ENCODE data around the gene IRX4.

The IRX4 gene

DNA sequence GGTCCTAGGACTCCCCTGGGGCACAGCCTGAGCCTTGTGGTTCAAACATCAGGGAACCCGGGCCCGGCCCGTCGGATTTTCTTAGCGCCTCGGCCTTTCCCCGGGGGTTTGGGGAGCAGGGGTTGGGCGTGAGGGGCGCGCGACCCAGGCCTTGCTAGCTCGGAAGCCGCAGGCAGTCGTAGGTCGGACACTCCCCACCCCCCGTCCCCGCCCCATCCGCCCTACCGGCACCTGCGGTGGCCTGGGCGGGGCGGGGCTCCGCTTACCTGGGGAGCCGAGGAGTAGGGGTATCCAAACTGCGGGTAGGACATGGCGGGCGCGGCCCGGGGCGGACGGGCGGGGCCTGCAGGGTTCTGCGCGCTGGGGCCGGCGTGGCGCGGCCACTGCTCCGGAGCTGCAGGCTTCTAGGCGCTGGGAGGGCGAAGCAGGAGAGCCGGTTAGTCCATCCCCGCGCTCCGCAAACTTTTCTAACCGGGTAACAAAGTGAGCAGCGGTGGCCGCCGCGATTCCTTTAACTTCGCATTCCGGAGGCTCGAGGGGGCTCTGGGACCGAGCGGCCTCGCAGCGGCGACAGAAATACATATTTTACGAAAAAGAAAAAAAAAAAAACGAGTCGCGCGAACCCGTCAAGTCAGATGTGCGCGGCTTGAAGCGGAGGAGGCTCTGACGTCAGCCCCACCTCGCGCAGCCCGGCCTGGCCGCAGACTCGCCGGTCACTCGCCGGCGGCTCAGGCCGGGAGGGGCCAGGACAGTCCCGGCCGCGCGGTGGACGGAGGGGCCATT is at the start of gene IRX4:
TSS of gene IRX4 (minus strand) at position 589 of the 783 bp plus-strand sequence. CDS start at position 311, 278 bp downstream.
- no peak for DNase-seq

DNA sequence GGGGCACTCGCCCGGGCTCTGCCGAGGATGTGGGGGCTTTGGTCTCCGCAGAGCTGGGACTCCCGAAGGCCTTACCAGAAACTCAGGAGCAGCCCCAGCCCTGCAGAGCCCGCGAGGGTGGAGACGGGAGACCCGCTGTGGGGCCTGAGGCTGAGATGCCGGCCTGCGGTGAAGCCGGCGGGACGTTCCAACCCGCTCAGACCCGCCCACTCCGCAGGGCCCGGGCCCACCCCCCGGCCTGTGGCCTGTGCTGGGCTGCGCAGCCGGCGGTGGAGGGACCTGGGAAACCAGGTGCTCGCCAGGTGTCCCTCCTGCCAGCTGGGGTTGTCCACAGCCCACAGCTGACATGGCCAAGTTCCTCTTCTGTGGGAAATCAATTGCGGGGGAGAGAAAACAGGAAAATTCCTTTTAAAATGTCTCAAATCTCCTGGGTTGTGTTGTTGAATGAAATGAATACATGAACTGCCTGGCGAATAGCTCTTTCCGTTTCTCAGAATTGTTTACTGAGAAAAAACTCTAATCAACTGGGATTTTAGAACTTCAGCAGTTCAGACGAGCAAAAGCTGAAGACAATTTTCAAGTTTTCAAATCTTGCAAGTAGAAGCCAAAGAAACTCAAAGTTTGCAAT is 49.0 kb upstream of the IRX4 start:
- DNase-seq: no peak

DNA sequence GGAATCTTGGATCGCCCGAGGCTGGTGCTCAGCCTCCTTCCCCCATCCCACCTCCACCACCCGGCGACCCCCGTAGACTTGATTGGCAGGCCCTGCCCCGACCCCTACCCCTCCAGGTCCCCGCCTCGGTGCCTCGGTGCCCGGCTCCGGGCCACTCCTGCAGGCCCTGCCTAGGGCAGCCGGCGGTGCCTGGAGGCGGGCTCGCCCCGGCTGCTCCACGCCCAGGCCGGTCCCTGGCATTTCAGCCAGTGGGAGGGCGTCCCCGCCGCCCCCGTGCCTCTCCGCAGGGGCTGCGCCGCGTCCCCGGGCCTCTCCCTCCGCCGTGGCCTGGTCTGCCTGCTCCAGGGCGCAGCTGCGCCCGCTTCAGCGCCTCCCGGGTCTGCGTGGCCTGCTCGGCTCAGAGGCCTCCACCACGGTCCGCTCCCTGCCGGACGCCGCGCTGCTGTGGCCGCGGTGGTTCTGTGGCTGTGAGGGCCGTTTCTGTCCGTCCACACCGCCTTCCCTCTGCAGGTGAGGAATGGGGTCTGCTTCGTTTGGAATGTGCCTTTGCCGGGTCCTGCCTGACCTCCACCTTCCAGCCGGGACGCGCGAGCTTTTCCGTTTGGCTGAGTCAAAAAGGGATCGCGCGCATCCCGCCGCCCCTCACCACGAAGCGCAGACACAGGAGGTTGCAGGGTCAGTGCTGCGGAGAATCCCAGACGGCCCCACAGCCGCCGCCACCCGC is 48.3 kb upstream of the IRX4 start:
- DNase-seq: no peak

DNA sequence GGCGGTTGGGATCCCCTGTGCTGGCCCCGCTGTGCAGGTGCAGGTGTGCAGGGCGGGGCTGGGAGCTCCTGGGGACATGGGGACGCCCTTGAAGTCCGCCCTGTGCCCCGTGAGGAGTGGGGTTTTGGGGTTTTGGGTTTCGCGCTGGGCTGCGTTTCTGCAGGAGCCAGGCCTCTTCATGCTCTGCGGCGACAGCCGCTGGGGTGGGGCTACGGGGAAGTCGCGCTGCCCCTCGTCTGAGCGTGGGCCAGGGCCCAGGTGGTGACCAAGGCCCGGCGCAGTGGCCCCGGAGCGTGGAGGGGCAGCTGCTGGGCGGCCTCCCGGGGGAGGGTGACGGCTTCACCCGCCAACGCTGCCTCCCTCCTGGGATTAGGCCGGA is 47.8 kb upstream of the IRX4 start:
- no peak for DNase-seq

DNA sequence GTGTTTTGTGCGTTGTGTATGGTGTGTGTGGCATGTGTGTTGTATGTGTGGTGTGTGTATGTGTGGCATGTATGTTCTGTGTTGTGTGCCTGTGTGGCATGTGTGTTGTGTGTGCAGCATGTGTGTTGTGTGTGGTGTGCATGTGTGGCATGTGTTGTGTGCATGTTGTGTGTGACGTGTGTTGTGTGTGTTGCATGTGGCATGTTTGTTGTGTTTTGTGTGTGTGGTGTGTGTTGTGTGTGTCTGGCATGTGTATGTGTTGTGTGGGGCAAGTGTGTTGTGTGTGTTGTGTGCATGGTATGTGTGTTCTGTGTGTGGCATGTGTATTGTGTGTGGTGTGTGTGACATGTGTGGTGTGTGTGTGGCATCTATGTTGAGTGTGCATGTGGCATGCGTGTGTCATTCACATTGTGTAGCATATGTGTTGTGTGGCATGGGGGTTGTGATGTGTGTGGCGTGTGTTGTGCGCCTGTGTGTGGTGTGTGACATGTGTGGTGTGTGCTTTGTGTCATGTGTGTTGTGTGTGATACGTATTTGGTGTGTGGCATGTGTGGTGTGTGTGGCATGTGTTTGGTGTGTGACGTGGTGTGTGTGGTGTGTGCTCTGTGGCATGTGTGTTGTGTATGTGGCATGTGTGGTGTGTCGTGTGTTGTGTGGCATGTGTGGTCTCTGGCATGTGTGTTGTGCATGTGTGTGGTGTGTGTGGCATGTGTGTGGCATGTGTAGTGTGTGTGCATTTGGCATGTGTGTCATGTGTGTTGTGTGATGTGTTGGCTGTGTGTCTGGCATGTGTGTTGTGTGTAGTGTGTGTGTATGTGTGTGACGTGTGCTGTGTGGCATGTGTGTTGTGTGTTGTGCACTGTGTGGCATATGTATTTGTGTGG is 46.6 kb upstream of the IRX4 start:
- no peak for DNase-seq

DNA sequence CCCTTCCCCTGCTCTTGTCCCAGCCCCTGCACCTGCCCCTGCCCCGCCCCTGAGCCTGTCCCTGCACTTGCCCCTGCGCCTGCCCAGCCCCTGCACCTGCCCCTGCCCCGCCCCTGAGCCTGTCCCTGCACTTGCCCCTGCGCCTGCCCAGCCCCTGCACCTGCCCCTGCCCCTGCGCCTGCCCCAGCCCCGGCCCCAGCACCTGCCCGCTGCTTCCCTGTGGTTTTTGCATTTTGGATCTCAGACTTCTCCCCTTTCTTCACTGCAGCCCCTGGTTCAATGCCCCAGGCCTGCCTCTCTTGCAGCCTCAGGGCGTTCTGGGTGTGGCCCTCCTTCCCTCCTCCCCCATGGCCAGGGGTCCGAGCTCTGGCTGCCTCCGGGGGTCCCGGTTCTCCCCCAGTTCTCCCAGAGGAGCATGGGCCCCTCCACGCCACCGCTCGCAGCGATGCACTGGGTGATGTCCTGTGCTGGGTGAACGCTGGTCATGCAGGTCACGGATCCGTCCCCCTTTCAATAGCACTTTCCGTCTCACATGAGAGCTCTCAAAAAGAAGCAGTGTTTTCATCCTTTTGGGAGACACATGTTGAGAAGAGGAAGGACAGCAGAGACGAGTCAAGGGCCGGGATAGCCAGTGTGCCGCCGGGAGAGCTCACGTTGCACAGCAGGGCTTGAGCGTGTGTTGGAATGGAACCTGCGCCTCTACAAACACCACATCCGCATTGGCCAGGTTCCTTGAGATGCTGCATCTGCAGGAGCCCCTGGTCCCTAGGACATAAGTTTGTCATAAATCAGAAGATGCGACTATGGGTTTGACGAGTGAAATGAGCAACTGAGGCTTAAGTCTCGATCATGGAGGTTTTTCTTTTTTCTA is 44.0 kb upstream of the IRX4 start:
- DNase-seq: no peak

DNA sequence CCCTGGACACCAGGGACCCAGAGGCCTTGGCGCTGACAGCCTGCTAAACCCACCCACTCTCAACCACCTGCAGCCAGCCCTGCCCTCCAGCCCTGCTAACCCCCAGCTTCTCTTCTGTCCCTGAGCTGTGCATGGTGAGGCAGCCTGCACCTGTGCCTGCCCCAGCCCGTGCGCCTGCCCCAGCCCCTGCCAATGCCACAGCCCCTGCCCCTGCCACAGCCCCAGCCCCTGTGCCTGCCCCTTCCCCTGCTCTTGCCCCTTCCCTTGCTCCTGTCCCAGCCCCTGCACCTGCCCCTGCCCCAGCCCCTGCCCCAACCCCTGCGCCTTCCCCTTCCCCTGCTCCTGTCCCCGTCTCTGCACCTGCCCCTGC is 43.3 kb upstream of the IRX4 start:
- no peak for DNase-seq

DNA sequence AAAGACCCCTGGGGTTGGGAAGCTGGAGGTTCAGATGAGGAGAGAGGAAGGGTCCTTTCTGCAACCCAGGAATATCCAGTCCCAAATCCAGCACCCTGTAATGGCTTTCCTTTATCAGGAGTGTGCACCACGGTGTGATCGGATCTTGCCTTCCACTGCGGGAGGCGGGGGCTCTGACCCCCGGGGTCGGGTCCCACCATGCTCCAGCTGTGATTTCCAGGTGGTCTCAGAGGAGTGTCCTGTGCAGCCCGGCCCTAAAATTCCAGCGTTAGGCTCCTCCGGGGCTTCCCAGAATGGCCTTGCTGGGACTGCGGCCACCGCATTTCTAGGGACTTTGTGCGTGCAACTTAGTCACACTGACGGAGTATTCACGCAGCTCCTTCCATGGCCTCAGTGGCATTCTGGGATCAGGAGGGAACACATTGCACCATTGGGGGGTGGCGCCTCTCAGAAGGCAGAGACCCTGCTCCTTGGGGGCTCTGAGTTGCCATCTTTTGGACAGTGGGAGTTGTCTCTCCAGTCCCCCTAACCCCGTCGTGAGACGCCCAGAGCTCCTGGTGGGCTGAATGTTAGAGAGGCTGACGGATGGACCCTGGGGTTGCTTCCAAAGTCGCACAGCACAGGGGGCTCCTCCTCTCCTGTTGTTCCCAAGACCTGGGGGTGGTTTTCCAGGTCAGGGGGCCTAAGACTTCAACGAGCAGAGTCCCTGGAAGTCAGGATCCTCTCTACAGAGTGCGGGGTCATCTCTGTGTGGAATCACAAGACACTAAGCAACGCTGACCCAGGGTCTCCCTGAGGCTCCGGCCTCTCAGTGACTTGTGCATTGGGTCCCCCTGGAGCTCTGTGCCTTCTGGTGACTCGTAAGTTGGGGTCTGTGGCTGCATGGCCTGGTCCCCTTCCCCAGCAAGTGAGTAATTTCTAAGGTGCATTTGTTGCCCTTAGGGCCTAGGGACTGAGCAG is 42.7 kb upstream of the IRX4 start:
- DNase-seq: no peak

DNA sequence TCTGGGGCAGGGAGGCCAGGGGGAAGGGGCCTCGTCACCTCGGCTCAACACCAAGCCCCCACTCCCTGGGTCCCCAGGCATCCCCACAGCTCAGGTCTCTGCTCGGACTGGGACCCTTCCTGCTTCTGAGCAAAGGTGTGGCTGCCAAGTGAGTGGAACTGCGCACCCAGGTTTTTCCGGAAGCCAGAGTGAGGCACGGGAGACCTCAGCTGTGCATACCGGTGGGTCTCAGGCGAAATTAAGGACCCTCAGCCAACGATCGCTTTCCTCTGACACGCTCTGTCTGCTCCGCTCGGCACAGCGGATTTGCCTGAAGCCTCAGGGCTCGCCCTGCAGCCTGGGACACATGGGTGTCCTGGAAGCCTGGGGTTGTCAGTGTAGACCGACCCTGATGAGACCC is 41.0 kb upstream of the IRX4 start:
- DNase-seq: no peak

DNA sequence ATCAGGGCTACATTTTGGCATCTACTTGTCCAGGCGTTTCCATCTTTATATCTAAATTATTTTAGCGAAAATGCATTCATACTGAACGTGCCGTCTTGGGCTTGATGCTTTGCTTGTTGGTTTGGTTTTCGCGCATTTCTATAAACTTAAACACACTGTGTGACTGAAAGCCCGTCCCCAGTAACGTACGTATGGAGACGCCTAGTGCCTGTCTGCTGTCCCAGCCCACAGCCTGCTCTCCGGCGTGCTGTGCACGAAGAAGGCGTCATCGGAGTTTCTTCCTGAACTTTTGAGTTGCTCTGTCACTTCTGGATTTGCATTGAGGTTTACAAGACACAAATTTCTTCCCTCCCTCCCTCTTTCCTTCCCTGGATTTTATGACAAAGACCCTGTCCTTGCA is 40.6 kb upstream of the IRX4 start:
- no peak for DNase-seq

DNA sequence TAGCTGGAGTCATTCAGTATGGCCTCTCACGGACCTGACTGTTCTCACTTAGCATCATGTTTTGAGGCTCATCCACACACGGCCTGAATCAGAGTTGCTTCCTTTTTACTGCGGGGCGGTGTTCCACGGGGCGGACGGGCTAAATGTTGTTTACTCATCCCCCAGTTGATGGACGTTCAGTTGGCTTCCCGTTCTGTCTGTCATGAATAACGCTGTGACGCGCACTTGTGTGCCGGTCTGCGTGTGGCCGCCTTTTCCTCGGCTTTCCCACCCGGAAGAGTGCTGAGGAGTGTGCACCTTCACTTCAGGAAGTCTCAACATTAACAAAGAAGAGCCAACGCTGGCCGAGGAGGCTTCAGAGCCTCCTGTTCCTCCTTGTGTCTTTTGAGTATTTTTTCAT is 39.0 kb upstream of the IRX4 start:
- no peak for DNase-seq

DNA sequence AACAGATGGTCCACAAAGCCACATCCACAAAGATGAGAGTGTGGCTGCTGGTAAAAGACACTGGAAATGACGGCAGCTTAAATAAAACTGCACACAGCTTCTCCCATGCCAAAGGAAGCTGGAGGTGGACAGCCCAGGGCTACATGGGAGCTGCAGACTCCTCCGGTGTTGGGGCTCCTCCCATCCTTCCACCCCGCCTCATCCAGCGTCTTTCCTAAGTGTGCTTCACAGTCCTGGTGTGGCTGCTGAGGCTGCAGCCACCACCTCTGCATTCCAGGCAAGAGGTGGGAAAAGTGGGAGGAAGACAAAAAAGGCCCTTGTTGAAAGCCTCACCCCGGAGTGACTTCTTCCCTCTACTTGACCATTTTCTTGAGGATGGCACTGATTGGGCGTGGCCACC is 37.0 kb upstream of the IRX4 start:
- no peak for DNase-seq

DNA sequence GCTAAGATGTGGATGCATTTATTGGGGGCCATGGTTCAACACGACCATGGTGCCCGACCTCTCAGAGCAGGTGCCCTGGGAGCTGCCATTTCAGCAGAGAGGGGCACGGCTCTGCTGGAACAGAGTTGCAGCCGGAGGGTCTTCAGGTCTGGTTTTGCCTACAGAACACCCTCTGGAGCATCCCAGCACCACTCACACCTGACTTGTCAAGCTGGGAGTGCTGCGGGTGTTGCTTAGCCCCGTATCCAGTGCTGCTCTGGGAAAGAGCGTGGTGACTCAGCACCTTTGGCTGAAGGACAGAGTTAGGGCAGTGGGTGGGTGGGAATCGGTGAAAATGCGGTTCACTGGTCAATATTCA is 36.5 kb upstream of the IRX4 start:
- no peak for DNase-seq

DNA sequence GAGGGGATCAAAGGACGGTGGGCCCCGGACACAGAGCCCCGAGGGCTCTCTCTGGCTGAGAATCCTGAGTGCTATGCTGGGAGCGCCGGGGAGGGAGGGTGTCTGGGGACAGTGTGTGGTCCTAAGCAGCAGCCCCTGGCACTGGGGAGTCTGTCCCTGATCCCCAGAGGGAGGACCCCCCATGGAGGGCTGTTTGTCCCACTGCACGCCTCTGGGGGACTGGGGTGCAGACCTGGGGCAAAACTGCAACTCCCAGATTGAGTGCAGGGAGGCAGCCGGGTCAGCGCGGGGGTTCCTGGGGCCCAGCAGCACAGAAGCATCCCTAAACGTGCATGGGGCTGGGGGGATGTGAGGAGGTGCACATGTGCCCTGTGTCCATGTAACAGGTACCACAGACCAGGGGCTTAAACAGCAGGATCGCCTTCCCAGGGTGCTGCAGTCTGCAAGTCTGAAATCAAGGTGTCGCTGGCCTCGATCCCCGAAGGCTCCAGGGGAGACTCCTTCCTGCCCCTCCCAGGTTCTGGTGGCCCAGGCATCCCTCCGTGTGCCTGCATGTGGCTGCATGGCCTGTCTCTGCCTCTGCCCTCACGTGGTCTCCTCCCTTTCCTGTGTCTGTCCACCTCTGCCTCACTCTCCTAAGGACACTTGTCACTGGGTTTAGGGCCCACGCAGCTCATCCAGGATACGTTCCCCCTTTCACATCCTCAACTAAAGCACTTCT is 35.9 kb upstream of the IRX4 start:
- DNase-seq: no peak

DNA sequence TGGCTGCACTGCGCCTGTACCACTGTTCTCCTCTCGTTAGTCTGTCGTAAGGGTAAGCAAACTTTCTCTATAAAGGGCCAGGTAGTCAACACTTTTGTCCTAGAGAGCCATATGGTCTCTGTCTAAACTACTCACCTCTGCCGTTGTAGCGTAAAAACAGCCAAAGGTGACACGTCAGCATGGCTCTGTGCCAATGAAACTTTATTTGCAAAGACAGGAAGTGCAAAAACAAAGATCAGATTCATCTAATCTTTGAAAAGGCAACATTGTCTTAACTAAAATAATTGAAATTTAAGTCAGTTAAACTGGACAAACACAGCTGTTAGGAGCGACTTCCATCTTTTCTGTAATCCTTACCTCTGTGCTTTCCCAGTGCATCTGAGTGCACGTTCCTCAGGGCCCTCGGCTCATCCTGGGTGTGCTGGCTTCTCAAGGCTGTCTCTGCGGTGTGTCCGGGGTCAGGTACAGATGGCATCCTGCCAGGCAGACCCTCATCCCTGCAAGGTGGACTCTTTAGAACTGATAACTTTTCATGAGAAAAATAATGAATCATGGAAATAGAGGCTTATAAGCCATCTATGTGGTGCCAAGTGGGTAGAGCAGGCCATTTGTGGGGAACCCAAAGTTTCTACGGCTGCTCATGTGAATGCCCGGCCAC is 35.2 kb upstream of the IRX4 start:
- no peak for DNase-seq

DNA sequence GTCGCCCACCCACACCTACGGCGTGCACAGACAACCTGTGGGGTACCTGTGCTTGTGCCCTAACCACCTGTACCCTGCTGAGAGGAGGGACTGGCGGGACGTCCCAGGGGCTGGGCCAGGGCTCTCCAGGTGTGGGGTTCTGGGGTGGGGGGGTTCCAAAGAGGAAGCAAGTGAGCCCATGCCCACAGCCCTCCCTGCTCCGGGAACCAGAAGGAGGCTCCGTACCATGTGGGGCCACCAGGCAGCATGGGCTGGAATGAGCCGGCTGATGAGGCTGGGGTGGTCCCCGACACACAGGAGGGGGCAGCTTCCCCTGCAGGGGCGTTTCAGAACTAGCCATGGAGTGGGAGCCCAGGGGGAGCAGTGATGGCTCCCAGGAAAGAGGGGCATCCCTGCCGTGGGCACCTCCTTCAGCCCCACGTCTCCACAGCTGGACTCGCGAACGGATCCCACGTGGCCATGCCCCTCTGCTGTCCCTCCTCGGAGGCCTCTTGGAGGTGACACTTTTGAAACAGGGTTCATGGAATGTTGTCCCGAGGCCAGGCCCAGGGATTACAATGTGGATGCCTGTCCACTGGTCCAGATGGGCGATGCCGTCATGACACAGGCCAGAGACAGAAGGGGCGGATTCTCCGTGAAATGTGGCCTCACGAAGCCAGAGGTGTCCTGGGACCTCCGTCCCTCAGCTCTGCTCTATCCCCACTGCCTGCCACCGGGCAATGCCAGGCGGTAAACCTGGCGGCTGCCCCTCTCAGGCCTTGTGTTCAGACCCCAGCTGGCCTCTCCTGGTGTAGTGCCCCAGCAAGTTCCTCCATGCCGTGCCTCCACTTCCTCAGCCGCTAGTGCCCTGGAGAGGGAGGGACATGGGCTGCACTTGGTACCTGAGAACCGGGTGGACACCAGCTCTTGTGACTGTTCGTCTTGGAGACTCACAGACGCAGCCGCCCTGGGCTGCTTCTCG is 33.6 kb upstream of the IRX4 start:
- no peak for DNase-seq

DNA sequence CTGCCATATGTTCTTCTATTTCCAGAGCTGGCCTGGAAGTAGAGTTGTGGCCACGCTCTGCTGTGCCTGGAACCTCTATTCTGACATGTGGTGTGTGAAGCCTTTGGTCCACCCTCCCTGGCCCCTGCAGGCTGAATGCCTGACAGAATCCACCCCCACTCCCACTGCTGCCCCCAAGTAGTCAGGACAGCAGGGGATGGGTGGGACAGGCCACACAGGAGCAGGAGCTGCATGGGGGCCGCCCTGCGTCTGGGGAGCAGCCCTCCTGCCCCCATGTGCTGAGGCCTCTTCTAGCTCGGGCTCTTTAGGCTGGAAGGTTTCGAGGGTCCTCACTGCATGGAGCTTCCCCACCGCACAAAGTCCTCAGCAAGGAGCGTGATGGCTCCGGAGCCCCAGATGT is 32.6 kb upstream of the IRX4 start:
- no peak for DNase-seq

DNA sequence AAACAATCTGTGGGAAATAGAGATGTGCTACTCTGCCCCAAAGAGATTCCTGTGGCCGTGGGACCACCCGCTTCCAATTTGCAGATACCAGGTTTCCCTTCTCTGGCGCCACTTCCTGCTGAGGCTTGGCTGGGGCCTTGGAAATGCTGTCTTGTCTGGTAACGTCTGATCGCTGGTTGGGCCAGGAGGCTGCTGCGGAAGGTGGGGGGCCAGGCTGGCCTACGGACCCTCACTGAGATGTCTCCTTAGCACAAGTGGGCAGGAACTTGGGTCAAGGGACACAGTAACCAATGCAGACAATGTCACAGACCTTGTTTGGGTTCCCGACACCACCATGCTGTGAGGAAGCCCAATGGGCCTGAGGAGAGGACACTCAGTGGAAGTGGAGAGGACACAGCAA is 31.7 kb upstream of the IRX4 start:
- DNase-seq: no peak

DNA sequence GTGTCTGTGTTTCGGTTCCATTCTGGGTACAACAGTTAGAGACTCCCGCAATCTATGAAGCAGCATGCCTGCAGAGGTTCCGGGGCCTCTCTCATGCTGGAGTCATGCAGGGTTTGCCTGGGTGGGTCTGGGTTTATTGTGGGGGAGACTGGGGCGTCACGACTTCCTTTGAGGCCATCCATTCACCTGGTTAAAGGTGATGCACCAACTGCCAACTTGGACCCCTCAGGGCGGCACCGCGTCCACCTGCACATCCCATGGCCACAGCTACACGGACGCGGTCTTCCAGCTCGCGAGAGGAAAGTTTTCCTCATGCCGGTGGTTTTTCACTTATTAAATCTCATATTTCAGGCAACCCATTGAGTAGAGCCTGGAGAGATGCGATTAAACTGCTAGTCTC is 30.9 kb upstream of the IRX4 start:
- no peak for DNase-seq
